ENCODE data around the gene GATAD2A. TPM values are rescaled to one million over a fixed set of nuclear protein-coding genes. Genes with fewer than 3 reads are reported as not detected.

GATAD2A gene
- total and polyA plus RNA-seq, 9 of the 15 experiments (the other 6 are each of a cell fraction or from before 2014, with no cell fraction given) = 2.4 to 226 (median 44.2) TPM

DNA sequence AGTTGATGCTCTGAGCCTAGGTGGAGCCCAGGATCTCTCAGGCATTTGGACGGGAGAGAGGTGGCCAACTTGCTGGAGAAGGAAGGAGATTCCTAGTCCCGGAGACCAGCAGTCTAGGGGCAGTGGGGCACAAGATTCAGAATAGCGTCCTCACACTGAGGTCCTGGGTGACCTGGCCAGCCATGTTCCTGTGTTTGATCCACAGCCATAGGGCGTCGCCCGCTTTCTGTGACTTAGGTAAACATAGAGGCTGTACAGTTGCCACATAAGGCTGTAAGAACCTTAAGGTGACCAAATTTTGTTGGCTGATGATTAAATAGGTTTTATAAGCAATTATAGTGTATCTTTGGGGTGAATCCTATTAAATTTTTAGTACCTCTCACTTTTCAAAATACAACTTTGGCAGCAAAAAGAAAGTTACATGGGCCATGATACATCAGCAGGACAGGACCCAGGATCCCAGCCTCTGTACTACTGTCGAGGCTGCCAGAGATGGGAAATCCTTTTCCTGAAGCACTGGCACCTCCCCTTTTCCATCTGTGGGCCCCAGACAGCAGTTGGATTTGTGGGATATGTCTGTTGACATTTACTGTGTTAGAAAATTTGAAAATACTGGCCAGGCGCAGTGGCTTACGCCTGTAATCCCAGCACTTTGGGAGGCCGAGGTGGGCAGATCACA is 72.4 kb downstream of the GATAD2A start:
- FAIRE-seq (no peak), DNase-seq (ENCODE audit: extremely low read depth in 1 of 4, low spot score in 3 of 4) (no peak), ATAC-seq (peak; percentile 59)
- Histone ChIP-seq H3K79me2 (ENCODE audit: control insufficient read depth, insufficient read depth, low read length) (peaks cover 96% of the 10 kb centered on the region), H3K9me3 (replicated peaks; ENCODE audit: control insufficient read depth, insufficient read depth, low read depth, low read length) (no peaks in the 10 kb centered on the region), H3K4me2 (ENCODE audit: insufficient read depth, low read length) (peak overlapping the region; percentile 27; the same call in 1 of the 2 replicates), H2AFZ (ENCODE audit: low read depth, low read length) (no peak overlapping the region), H3K27me3 (ENCODE audit: control insufficient read depth in 2 of 2, insufficient read depth in 2 of 2, low read length in 2 of 2) (no peaks in the 10 kb centered on the region), H3K4me1 (replicated peaks in 1 of 2; ENCODE audit: control insufficient read depth in 2 of 2, insufficient read depth in 2 of 2, low read length in 2 of 2) (peaks cover 9 to 23% of the 10 kb centered on the region in 2 experiments; a peak in 4 of 5 replicates), H3K9me1 (ENCODE audit: control insufficient read depth, insufficient read depth, low read length) (peaks cover under 1% of the 10 kb centered on the region), H3K9ac (ENCODE audit: insufficient read depth in 1 of 2, low read depth in 2 of 2, low read length in 2 of 2) (peak overlapping the region in 1 of 2 experiments; percentile 63; a peak in 2 of 4 replicates), H3K4me3 (no peak overlapping the region), H3K27ac (ENCODE audit: extremely low read depth, low read depth, low read length) (no peak overlapping the region; the same call in 2 of the 3 replicates), H4K20me1 (replicated peaks; ENCODE audit: control insufficient read depth, insufficient read depth, low read length) (peaks cover 36% of the 10 kb centered on the region; the same call in 1 of the 2 replicates), H3K36me3 (ENCODE audit: control insufficient read depth, insufficient read depth, low read length) (peaks cover 92% of the 10 kb centered on the region)
- TF ChIP-seq NR1H2 (CRISPR knock-in tag; IDR thresholded peaks at IDR 0.05) (no peak), ZC3H8 (IDR thresholded peaks at IDR 0.05) (no peak), NBN (IDR thresholded peaks at IDR 0.05; ENCODE audit: low read depth) (no peak), TAF1 (IDR thresholded peaks at IDR 0.05; ENCODE audit: control insufficient read depth, extremely low read depth, insufficient read depth, low read length, severe bottlenecking) (no peak), KLF1 (tag; IDR thresholded peaks at IDR 0.05) (0 out of 2 replicates have a peak, but pooled peaks have one; percentile 31)
- TF ChIP-seq, protein P1, sequence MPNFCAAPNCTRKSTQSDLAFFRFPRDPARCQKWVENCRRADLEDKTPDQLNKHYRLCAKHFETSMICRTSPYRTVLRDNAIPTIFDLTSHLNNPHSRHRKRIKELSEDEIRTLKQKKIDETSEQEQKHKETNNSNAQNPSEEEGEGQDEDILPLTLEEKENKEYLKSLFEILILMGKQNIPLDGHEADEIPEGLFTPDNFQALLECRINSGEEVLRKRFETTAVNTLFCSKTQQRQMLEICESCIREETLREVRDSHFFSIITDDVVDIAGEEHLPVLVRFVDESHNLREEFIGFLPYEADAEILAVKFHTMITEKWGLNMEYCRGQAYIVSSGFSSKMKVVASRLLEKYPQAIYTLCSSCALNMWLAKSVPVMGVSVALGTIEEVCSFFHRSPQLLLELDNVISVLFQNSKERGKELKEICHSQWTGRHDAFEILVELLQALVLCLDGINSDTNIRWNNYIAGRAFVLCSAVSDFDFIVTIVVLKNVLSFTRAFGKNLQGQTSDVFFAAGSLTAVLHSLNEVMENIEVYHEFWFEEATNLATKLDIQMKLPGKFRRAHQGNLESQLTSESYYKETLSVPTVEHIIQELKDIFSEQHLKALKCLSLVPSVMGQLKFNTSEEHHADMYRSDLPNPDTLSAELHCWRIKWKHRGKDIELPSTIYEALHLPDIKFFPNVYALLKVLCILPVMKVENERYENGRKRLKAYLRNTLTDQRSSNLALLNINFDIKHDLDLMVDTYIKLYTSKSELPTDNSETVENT (CRISPR knock-in tag; IDR thresholded peaks at IDR 0.05) = no peak
- TF ChIP-seq, protein P2, sequence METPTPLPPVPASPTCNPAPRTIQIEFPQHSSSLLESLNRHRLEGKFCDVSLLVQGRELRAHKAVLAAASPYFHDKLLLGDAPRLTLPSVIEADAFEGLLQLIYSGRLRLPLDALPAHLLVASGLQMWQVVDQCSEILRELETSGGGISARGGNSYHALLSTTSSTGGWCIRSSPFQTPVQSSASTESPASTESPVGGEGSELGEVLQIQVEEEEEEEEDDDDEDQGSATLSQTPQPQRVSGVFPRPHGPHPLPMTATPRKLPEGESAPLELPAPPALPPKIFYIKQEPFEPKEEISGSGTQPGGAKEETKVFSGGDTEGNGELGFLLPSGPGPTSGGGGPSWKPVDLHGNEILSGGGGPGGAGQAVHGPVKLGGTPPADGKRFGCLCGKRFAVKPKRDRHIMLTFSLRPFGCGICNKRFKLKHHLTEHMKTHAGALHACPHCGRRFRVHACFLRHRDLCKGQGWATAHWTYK (CRISPR knock-in tag; IDR thresholded peaks at IDR 0.05) = no peak
- 87% methylated on average over 10 of the region's 10 CpGs for WGBS (ENCODE audit: insufficient coverage, low coverage, missing lambda C conversion rate)
- in situ Hi-C loops (cut with MboI) = no loop called here
- CTCF ChIA-PET (ENCODE audit: low intra/inter-chr PET ratio) = interaction anchor here (1.2 kb wide), 1 partner anchor 117 kb away, joined by 3 read pairs; no protein-coding TSS in a partner anchor
- intact Hi-C loops (cut with micrococcal nuclease) = no loop called here
- POLR2A ChIA-PET = no interaction called here
- no TSS peak for BruUV-seq (replicated peaks)
